Smooth muscle cell (in vitro differentiated cells): ENCODE measurements around the gene INPP5A. TPM values are rescaled to one million over a fixed set of nuclear protein-coding genes. Genes with fewer than 3 reads are reported as not detected.

Source experiments
- DNase-seq: peaks from one replicate; lab custom pipeline; 2025; ENCODE audit not compliant: unreplicated experiment; lab: John Stamatoyannopoulos, UW
- H2AFZ ChIP-seq: fragments of 200-600 bp; sonication (generic); 2 replicates; pipeline ENCODE4 v1.6.0; 2016; ENCODE audit warnings: antibody characterized with exemption, low read depth, mild to moderate bottlenecking
- H3F3A ChIP-seq: fragments of 200-600 bp; sonication (generic); 2 replicates; pipeline ENCODE4 v1.6.0; 2017; ENCODE audit warnings: antibody characterized with exemption, low read depth
- H3K27ac ChIP-seq: fragments of 200-600 bp; sonication (generic); 2 replicates; pipeline ENCODE4 v1.5.1; 2016; ENCODE audit warnings: low read depth, mild to moderate bottlenecking
- H3K27me3 ChIP-seq: fragments of 200-600 bp; sonication (generic); 2 replicates; pipeline ENCODE4 v1.6.1; 2016; ENCODE audit warnings: low read depth, mild to moderate bottlenecking
- H3K36me3 ChIP-seq: fragments of 200-600 bp; sonication (generic); 2 replicates; pipeline ENCODE4 v1.5.1; 2016; ENCODE audit warnings: low read depth
- H3K4me1 ChIP-seq: fragments of 200-600 bp; sonication (generic); 2 replicates; pipeline ENCODE4 v1.5.1; 2016; ENCODE audit warnings: low read depth
- H3K4me2 ChIP-seq: fragments of 200-600 bp; sonication (generic); 2 replicates; pipeline ENCODE4 v1.6.0; 2016; ENCODE audit warnings: mild to moderate bottlenecking
- H3K4me3 ChIP-seq: fragments of 200-600 bp; sonication (generic); 2 replicates; pipeline ENCODE4 v1.5.1; 2016; ENCODE audit warnings: mild to moderate bottlenecking
- H3K79me2 ChIP-seq: fragments of 200-600 bp; sonication (generic); 2 replicates; pipeline ENCODE4 v1.6.0; 2016; ENCODE audit warnings: low read depth, mild to moderate bottlenecking
- H3K9ac ChIP-seq: fragments of 200-600 bp; sonication (generic); 2 replicates; pipeline ENCODE4 v1.6.0; 2016; ENCODE audit warnings: low read depth
- H3K9me3 ChIP-seq: fragments of 200-600 bp; sonication (generic); replicated peaks from 2 replicates; pipeline ENCODE4 v1.5.1; 2016; ENCODE audit warnings: low read depth
- H4K20me1 ChIP-seq: fragments of 200-600 bp; sonication (generic); 2 replicates; pipeline ENCODE4 v1.6.0; 2016; ENCODE audit warnings: low read depth
- WGBS: methylation state at CpG from one replicate; pipeline ENCODE4 v1.1.7; 2016; ENCODE audit warnings: low lambda C conversion rate; 5-methylcytosine and 5-hydroxymethylcytosine counted together
- polyA plus RNA-seq: library from polyadenylated mRNA; unstranded; fragments of >200 nt; fragmentation: Nextera tagmentation; extraction: Ambion mirVana; gene quantifications from 2 replicates; pipeline ENCODE4 v1.2.1, GENCODE V29; 2016
- total RNA-seq: library from RNA; depleted of rRNA; stranded (reverse); fragments of >200 nt; gene quantifications from 2 replicates; pipeline ENCODE4 v1.2.3, GENCODE V29; 2014
- TF ChIP-seq, protein P1 (sequence below): fragments of 200-600 bp; sonication (generic); IDR thresholded peaks from 2 replicates; pipeline ENCODE4 v1.5.1; 2017; ENCODE audit warnings: borderline replicate concordance, mild to moderate bottlenecking, antibody characterized with exemption; ENCODE audit not compliant: insufficient read depth, poor library complexity, severe bottlenecking

The INPP5A gene
- total and polyA plus RNA-seq, 2 experiments from 2014 or later = 48.0 to 55.9 TPM

DNA sequence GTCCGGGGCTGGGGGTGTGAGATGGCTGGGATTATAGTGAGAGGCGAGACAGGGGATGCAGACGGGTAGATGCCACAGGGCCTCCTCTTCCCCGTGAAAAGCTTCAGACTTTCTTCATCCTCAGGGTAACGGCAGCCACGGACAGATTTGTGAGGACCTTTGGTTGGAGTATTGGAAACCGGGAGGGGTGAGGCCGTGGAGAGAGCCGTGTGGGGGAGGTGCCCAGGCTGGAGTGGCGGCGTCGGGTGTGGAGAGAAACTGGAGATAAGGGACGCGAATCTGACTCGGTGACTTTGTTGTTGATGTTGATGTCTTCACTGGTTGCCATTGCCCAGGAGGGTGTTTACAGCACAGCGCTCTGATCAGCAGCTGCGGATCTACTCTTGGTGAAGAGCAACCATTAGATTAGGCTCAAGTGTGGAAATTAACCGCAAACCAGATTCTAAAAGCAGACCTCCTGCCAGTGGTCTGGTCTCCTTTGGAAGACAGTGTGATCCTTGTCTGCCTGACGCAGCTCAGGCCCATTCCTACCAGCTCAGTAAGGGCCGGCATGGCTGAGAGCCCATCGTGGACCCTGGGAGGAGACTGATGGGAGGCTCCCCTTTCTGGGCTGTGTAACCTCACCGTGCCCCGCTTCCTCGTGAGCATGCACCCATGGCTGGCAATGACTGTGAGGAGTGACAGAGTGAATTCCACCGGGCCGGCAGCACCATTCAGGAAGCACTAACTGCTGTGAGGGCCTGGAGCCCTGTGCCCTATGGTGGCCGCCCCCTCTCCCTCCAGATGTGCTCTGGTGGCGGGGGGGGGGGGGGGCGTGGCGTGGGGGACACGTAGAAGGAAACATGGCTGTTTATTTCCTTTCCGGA lies 90.3 kb downstream of the INPP5A start:
- H3K4me1 ChIP-seq = peaks cover 9% of the 10 kb centered on the region
- no peaks in the 10 kb centered on the region for H3K9me3 ChIP-seq
- 16% methylated on average over 31 of the region's 32 CpGs for WGBS
- H3F3A ChIP-seq = peaks cover 14% of the 10 kb centered on the region
- peak overlapping the region; percentile 93 for H3K27ac ChIP-seq
- TF ChIP-seq, protein P1, sequence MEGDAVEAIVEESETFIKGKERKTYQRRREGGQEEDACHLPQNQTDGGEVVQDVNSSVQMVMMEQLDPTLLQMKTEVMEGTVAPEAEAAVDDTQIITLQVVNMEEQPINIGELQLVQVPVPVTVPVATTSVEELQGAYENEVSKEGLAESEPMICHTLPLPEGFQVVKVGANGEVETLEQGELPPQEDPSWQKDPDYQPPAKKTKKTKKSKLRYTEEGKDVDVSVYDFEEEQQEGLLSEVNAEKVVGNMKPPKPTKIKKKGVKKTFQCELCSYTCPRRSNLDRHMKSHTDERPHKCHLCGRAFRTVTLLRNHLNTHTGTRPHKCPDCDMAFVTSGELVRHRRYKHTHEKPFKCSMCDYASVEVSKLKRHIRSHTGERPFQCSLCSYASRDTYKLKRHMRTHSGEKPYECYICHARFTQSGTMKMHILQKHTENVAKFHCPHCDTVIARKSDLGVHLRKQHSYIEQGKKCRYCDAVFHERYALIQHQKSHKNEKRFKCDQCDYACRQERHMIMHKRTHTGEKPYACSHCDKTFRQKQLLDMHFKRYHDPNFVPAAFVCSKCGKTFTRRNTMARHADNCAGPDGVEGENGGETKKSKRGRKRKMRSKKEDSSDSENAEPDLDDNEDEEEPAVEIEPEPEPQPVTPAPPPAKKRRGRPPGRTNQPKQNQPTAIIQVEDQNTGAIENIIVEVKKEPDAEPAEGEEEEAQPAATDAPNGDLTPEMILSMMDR = no peak
- H4K20me1 ChIP-seq = peaks cover 95% of the 10 kb centered on the region
- peak; percentile 60 for DNase-seq
- H2AFZ ChIP-seq = no peak overlapping the region
- H3K4me3 ChIP-seq = no peak overlapping the region
- no peaks in the 10 kb centered on the region for H3K27me3 ChIP-seq
- no peaks in the 10 kb centered on the region for H3K36me3 ChIP-seq
- H3K9ac ChIP-seq = peak overlapping the region; percentile 66
- H3K4me2 ChIP-seq = peak overlapping the region; percentile 82
- H3K79me2 ChIP-seq = peaks cover 6% of the 10 kb centered on the region

DNA sequence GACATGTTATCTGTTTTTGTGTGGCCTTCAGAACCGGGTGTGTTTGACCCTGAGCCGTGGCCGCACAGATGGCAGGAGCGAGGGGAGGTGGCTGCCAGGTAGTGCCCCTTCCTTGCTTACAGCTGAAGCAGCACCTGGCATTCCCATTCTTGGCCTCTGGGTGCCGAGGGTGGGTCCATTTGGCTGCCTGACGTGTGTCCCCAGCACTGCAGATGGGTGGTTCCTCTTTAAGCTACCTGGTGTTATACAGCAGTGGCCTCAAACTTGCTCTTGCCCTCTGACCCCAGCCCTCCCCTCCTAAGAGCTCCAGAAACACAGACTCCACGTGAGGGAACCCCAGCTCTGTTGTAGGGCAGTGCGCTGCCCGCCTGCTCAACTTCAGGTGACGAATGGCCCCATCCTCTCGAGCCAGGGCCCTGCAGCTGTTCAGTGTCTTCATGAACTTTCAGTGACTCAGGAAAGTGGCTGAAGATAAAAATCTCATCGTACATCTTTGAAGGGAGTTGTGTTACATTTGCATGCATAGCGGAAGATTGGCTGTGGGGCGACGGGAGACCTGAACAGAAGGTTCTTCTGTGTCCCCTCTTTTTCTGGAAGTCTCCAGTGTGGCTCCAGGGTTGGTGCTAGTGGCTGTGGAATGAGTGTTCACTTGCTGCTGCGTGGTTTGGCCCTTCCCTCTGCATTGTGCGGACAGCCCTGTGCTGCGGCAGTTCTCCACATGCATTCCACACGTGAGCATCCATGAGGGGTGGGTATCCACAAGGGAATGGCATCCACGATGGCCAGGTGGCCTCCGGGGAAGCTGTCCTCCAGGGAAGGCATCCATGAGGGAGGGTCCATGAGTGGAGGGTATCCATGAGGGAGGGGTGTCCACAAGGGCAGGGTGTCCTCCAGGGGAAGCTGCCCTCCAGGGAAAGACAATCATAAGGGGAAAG lies 91.6 kb downstream of the INPP5A start:
- 90% methylated on average over 21 of the region's 21 CpGs for WGBS
- TF ChIP-seq, protein P1 = no peak

DNA sequence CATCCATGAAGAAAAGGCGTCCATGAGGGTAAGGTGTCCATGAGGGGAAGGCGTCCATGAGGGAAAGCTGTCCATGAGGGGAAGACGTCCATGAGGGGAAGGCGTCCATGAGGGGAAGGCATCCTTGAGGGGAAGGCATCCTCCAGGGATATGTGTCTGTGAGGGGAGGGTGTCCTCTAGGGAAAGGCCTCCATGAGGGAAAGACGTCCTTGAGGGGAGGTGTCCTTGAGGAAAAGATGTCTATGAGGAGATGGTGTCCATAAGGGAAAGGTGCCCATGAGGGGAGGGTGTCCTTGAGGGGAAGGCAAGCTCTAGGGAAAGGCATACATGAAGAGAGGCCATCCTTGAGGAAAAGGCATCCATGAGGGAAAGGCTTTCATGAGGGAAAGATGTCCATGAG lies 92.6 kb downstream of the INPP5A start:
- Histone ChIP-seq H3K9ac (no peak overlapping the region), H3K79me2 (peaks cover 16% of the 10 kb centered on the region), H3K9me3 (no peaks in the 10 kb centered on the region), H3K4me1 (peaks cover 9% of the 10 kb centered on the region), H3K27ac (no peak overlapping the region), H3K4me3 (no peak overlapping the region), H2AFZ (no peak overlapping the region), H3K27me3 (no peaks in the 10 kb centered on the region), H3K36me3 (no peaks in the 10 kb centered on the region), H3F3A (peaks cover 14% of the 10 kb centered on the region), H3K4me2 (no peak overlapping the region), H4K20me1 (peaks cover 97% of the 10 kb centered on the region)
- TF ChIP-seq, protein P1 = no peak
- no peak for DNase-seq
- 98% methylated on average over 5 of the region's 5 CpGs for WGBS

More for the DNA sequence above, 91.6 kb downstream of the INPP5A start:
- H3K9me3 ChIP-seq = no peaks in the 10 kb centered on the region
- H3K9ac ChIP-seq = peak overlapping the region; percentile 66
- no peak for DNase-seq
- peaks cover 10% of the 10 kb centered on the region for H3K79me2 ChIP-seq
- H3F3A ChIP-seq = peaks cover 14% of the 10 kb centered on the region
- no peak overlapping the region for H3K4me3 ChIP-seq
- H2AFZ ChIP-seq = no peak overlapping the region
- H4K20me1 ChIP-seq = peaks cover 97% of the 10 kb centered on the region
- H3K27me3 ChIP-seq = no peaks in the 10 kb centered on the region
- H3K4me2 ChIP-seq = peak overlapping the region; percentile 82
- peak overlapping the region; percentile 93 for H3K27ac ChIP-seq
- no peaks in the 10 kb centered on the region for H3K36me3 ChIP-seq
- H3K4me1 ChIP-seq = peaks cover 9% of the 10 kb centered on the region
